K562 (cell line): ENCODE measurements around the gene SORT1. TPM values are rescaled to one million over a fixed set of nuclear protein-coding genes. Genes with fewer than 3 reads are reported as not detected.
A peak's percentile ranks its signal among the peaks of the same experiment; 100 is the strongest.

Experiments
- CEBPB ChIP-seq: fragments of 450-650 bp; IDR thresholded peaks from 2 replicates; pipeline ENCODE4 v1.6.1; 2016; ENCODE audit warnings: missing genetic modification characterization, missing compliant biosample characterization
- CREM ChIP-seq: IDR thresholded peaks from 2 replicates; pipeline ENCODE4 v1.6.1; 2014; ENCODE audit warnings: antibody characterized with exemption, low read depth
- JUN ChIP-seq, 2 experiments: sonication (generic) in 1 of 2; formaldehyde crosslinking in 1 of 2; IDR thresholded peaks; 2 replicates each; pipeline versions ENCODE4 v1.6.1 to v1.8.0; 2012 to 2022; ENCODE audit warnings: borderline replicate concordance in 2 of 2, mild to moderate bottlenecking in 2 of 2, improper control_type of control experiment in 1 of 2, low read depth in 1 of 2, low read length in 1 of 2, missing genetic modification reagents in 1 of 2
- KDM1A ChIP-seq, 2 experiments: fragments of 450-650 bp; IDR thresholded peaks; 2 replicates each; pipeline ENCODE4 v1.6.1; 2016; ENCODE audit warnings: mild to moderate bottlenecking in 2 of 2
- MAZ ChIP-seq, 2 experiments: fragments of 450-650 bp in 1 of 2; sonication (generic) in 1 of 2; formaldehyde crosslinking; IDR thresholded peaks in 1 of 2; conservative IDR thresholded peaks in 1 of 2; 2 replicates each; pipeline versions ENCODE4 v1.4.0 to v1.5.0; 2020; ENCODE audit warnings: mild to moderate bottlenecking in 1 of 2, missing genetic modification reagents in 1 of 2
- MED1 ChIP-seq: sonication (generic); formaldehyde crosslinking; IDR thresholded peaks from 2 replicates; pipeline ENCODE4 v1.8.1; 2023; ENCODE audit warnings: missing genetic modification reagents, borderline replicate concordance
- MIER1 ChIP-seq: fragments of 450-650 bp; IDR thresholded peaks from 2 replicates; pipeline ENCODE4 v1.6.1; 2016; ENCODE audit warnings: antibody characterized with exemption, mild to moderate bottlenecking, low read depth
- OTX1 ChIP-seq: fragments of 450-650 bp; formaldehyde crosslinking; IDR thresholded peaks from 2 replicates; pipeline ENCODE4 v1.4.0; 2022; ENCODE audit warnings: mild to moderate bottlenecking
- POLR2G ChIP-seq: fragments of 200-400 bp; formaldehyde crosslinking; IDR thresholded peaks from 2 replicates; pipeline ENCODE4 v1.6.1; 2017; ENCODE audit warnings: low read depth, mild to moderate bottlenecking, antibody characterized with exemption, low read length, moderate library complexity
- PTTG1 ChIP-seq: fragments of 450-650 bp; IDR thresholded peaks from 2 replicates; pipeline ENCODE4 v1.6.1; 2016; ENCODE audit warnings: low read depth, mild to moderate bottlenecking, missing genetic modification characterization, missing compliant biosample characterization
- SRF ChIP-seq, 2 experiments: fragments of 250-450, 450-650 bp in 1 of 2; sonication (Bioruptor Pico) in 1 of 2; sonication (generic) in 1 of 2; formaldehyde crosslinking; IDR thresholded peaks; 2 replicates each; pipeline versions ENCODE4 v1.5.0 to v1.5.1; 2020 to 2022; ENCODE audit warnings: mild to moderate bottlenecking in 1 of 2, missing genetic modification reagents in 1 of 2
- ZFX ChIP-seq: sonication (generic); formaldehyde crosslinking; IDR thresholded peaks from 2 replicates; pipeline ENCODE4 v1.8.0; 2022; ENCODE audit warnings: mild to moderate bottlenecking, missing genetic modification reagents, moderate library complexity
- ZNF282 ChIP-seq: sonication (generic); formaldehyde crosslinking; IDR thresholded peaks from 2 replicates; pipeline ENCODE4 v1.8.1; 2023; ENCODE audit warnings: missing genetic modification reagents
- polyA plus RNA-seq, 8 experiments: library from polyadenylated mRNA; depleted of rRNA in 4 of 8; stranded (reverse) in 5 of 8; unstranded in 3 of 8; fragments of >200 nt; fragmentation: Nextera tagmentation in 2 of 8; fragmentation: Illumina TruSeq in 1 of 8; extraction: Ambion mirVana in 2 of 8; extraction: Trizol in 1 of 8; gene quantifications; 2 replicates each; pipeline versions ENCODE4 v1.2.1 to v1.2.3, GENCODE V29; 2011 to 2014; ENCODE audit warnings: inconsistent platforms in 1 of 8, missing spikeins in 1 of 8
- total RNA-seq, 7 experiments: library from RNA; depleted of rRNA in 6 of 7; stranded (reverse); fragments of >200 nt in 6 of 7; fragmentation: Illumina TruSeq in 2 of 7; extraction: Trizol in 2 of 7; gene quantifications; 2 replicates each; pipeline versions ENCODE4 v1.2.1 to v1.2.3, GENCODE V29; 2011 to 2021; ENCODE audit warnings: low replicate concordance in 1 of 7
- TF ChIP-seq, protein P1 (sequence below): fragments of 450-650 bp; IDR thresholded peaks from 2 replicates; pipeline ENCODE4 v1.6.1; 2018; ENCODE audit warnings: mild to moderate bottlenecking, low read depth; ENCODE audit not compliant: partially characterized antibody
- TF ChIP-seq, protein P2 (sequence below): fragments of 250-450 bp; sonication (Bioruptor Pico); IDR thresholded peaks from 2 replicates; pipeline ENCODE4 v1.5.0; 2021
- TF ChIP-seq, protein P3 (sequence below): sonication (generic); formaldehyde crosslinking; IDR thresholded peaks from 2 replicates; pipeline ENCODE4 v1.8.0; 2022; ENCODE audit warnings: missing genetic modification reagents, mild to moderate bottlenecking, borderline replicate concordance
- TF ChIP-seq, protein P4 (sequence below): fragments of 450-650 bp; IDR thresholded peaks from 2 replicates; pipeline ENCODE4 v1.6.1; 2017; ENCODE audit warnings: mild to moderate bottlenecking, moderate library complexity

The SORT1 gene
- total and polyA plus RNA-seq, 9 of the 15 experiments (the other 6 are each of a cell fraction or from before 2014, with no cell fraction given): 27.4 to 112 (median 65.0) TPM

DNA sequence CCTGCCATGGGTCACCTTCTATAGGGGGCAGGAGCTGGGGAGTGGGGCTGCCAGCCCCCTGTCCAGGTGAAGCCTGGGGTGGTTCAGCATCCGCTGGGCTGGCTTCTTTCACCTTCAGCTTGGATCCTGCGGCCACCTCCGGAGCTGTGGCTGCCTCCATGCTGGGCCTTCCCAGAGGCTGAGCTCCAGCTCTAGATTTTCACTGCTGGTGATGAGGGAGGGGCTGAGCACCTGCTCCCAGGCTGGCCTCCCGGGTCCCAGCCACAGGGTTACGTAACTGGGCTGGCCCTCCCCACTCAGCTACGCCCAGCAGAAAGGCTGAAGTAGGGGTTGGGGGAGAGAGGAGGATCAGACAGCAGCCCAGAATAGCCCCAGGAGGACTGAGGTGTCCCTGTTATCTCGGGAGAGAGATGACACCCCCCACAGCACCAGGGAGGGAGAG is 90.9 kb downstream of the SORT1 start, which contains the start of gene MYBPHL (continued):
- TF ChIP-seq, protein P1, sequence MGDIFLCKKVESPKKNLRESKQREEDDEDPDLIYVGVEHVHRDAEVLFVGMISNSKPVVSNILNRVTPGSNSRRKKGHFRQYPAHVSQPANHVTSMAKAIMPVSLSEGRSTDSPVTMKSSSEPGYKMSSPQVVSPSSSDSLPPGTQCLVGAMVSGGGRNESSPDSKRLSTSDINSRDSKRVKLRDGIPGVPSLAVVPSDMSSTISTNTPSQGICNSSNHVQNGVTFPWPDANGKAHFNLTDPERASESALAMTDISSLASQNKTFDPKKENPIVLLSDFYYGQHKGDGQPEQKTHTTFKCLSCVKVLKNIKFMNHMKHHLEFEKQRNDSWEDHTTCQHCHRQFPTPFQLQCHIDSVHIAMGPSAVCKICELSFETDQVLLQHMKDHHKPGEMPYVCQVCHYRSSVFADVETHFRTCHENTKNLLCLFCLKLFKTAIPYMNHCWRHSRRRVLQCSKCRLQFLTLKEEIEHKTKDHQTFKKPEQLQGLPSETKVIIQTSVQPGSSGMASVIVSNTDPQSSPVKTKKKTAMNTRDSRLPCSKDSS: no peak
- TF ChIP-seq CEBPB (tag): peak; percentile 92
- no peak for TF ChIP-seq MED1 (CRISPR knock-in tag)
- TF ChIP-seq, protein P2, sequence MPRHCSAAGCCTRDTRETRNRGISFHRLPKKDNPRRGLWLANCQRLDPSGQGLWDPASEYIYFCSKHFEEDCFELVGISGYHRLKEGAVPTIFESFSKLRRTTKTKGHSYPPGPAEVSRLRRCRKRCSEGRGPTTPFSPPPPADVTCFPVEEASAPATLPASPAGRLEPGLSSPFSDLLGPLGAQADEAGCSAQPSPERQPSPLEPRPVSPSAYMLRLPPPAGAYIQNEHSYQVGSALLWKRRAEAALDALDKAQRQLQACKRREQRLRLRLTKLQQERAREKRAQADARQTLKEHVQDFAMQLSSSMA: 0 out of 2 replicates have a peak, but pooled peaks have one; percentile 55
- TF ChIP-seq JUN (IDR thresholded peaks at IDR 0.05; ENCODE audit: borderline replicate concordance, low read depth, low read length): no peak
- TF ChIP-seq JUN (CRISPR knock-in tag; IDR thresholded peaks at IDR 0.05; ENCODE audit: borderline replicate concordance): 0 out of 2 replicates have a peak, but pooled peaks have one; percentile 58
- no peak for TF ChIP-seq KDM1A (IDR thresholded peaks at IDR 0.05)
- TF ChIP-seq OTX1 (CRISPR knock-in tag): peak; percentile 51; the same call in 1 of the 2 replicates
- TF ChIP-seq ZFX (CRISPR knock-in tag): peak; percentile 65
- TF ChIP-seq POLR2G: peak; percentile 65
- TF ChIP-seq PTTG1 (tag): no peak
- TF ChIP-seq ZNF282 (CRISPR knock-in tag): no peak
- peak; percentile 25; the same call in 1 of the 2 replicates for TF ChIP-seq CREM
- TF ChIP-seq MIER1: no peak
- TF ChIP-seq, protein P3, sequence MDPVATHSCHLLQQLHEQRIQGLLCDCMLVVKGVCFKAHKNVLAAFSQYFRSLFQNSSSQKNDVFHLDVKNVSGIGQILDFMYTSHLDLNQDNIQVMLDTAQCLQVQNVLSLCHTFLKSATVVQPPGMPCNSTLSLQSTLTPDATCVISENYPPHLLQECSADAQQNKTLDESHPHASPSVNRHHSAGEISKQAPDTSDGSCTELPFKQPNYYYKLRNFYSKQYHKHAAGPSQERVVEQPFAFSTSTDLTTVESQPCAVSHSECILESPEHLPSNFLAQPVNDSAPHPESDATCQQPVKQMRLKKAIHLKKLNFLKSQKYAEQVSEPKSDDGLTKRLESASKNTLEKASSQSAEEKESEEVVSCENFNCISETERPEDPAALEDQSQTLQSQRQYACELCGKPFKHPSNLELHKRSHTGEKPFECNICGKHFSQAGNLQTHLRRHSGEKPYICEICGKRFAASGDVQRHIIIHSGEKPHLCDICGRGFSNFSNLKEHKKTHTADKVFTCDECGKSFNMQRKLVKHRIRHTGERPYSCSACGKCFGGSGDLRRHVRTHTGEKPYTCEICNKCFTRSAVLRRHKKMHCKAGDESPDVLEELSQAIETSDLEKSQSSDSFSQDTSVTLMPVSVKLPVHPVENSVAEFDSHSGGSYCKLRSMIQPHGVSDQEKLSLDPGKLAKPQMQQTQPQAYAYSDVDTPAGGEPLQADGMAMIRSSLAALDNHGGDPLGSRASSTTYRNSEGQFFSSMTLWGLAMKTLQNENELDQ: no peak
- TF ChIP-seq MAZ (CRISPR knock-in tag; conservative IDR thresholded peaks at IDR 0.05 in 1 of 2, IDR thresholded peaks at IDR 0.05 in 1 of 2): peak in 1 of 2 experiments; percentile 58; a peak in 1 of 4 replicates
- TF ChIP-seq SRF (CRISPR knock-in tag; IDR thresholded peaks at IDR 0.05): peak in 1 of 2 experiments; percentile 18; a peak in 1 of 4 replicates
- TF ChIP-seq, protein P4, sequence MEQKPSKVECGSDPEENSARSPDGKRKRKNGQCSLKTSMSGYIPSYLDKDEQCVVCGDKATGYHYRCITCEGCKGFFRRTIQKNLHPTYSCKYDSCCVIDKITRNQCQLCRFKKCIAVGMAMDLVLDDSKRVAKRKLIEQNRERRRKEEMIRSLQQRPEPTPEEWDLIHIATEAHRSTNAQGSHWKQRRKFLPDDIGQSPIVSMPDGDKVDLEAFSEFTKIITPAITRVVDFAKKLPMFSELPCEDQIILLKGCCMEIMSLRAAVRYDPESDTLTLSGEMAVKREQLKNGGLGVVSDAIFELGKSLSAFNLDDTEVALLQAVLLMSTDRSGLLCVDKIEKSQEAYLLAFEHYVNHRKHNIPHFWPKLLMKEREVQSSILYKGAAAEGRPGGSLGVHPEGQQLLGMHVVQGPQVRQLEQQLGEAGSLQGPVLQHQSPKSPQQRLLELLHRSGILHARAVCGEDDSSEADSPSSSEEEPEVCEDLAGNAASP: no peak
